Measurements from ENCODE around the gene C4BPA.

Gene C4BPA

GRCh38 chr1:207172885-207173284, 68.9 kb downstream of the C4BPA start:
- TF ChIP-seq EZH2phosphoT487 (conservative IDR thresholded peaks at IDR 0.05; ENCODE audit: low read length) (no peak), CTCF (IDR thresholded peaks at IDR 0.05; ENCODE audit: insufficient read depth, low read length, poor library complexity, severe bottlenecking) (no peak)
- H3K4me2 ChIP-seq (ENCODE audit: low read depth, low read length, poor library complexity, severe bottlenecking): no peak overlapping the region
- H3F3A ChIP-seq (ENCODE audit: insufficient read depth): no peaks in the 10 kb centered on the region
- no peak overlapping the region for H3K9ac ChIP-seq (ENCODE audit: low read length)
- no peaks in the 10 kb centered on the region for H3K27me3 ChIP-seq (ENCODE audit: low read length)
- no peaks in the 10 kb centered on the region for H3K9me2 ChIP-seq (replicated peaks; ENCODE audit: insufficient read depth, low read length)
- H3K36me3 ChIP-seq (ENCODE audit: low read length): no peaks in the 10 kb centered on the region
- no peak overlapping the region for H3K27ac ChIP-seq (ENCODE audit: low read depth, low read length)
- no peaks in the 10 kb centered on the region for H3K9me3 ChIP-seq (ENCODE audit: insufficient read depth, low read length)
- H2AFZ ChIP-seq (ENCODE audit: low read depth, low read length, severe bottlenecking): no peak overlapping the region
- H4K20me1 ChIP-seq (ENCODE audit: low read depth, low read length): no peaks in the 10 kb centered on the region
- no peak overlapping the region for H3K4me3 ChIP-seq (ENCODE audit: insufficient read depth, low read length, poor library complexity, severe bottlenecking)
- H3K79me2 ChIP-seq (ENCODE audit: insufficient read depth, low read length): no peaks in the 10 kb centered on the region

GRCh38 chr1:207173396-207173795, 69.4 kb downstream of the C4BPA start:
- Histone ChIP-seq H4K20me1 (ENCODE audit: low read depth, low read length) (no peaks in the 10 kb centered on the region), H3K79me2 (ENCODE audit: insufficient read depth, low read length) (no peaks in the 10 kb centered on the region), H3K27ac (ENCODE audit: low read depth, low read length) (no peak overlapping the region), H3K9ac (ENCODE audit: low read length) (no peak overlapping the region), H3K4me3 (ENCODE audit: insufficient read depth, low read length, poor library complexity, severe bottlenecking) (no peak overlapping the region), H3K9me2 (replicated peaks; ENCODE audit: insufficient read depth, low read length) (no peaks in the 10 kb centered on the region), H3K4me2 (ENCODE audit: low read depth, low read length, poor library complexity, severe bottlenecking) (no peak overlapping the region), H2AFZ (ENCODE audit: low read depth, low read length, severe bottlenecking) (no peak overlapping the region), H3K27me3 (ENCODE audit: low read length) (no peaks in the 10 kb centered on the region), H3K9me3 (ENCODE audit: insufficient read depth, low read length) (no peaks in the 10 kb centered on the region), H3K36me3 (ENCODE audit: low read length) (no peaks in the 10 kb centered on the region), H3F3A (ENCODE audit: insufficient read depth) (no peaks in the 10 kb centered on the region)
- TF ChIP-seq CTCF (IDR thresholded peaks at IDR 0.05; ENCODE audit: insufficient read depth, low read length, poor library complexity, severe bottlenecking): no peak
- no peak for TF ChIP-seq EZH2phosphoT487 (conservative IDR thresholded peaks at IDR 0.05; ENCODE audit: low read length)

- Histone ChIP-seq H2AFZ (ENCODE audit: low read depth, low read length, severe bottlenecking) (no peak overlapping the region), H3K36me3 (ENCODE audit: low read length) (no peaks in the 10 kb centered on the region), H3K27me3 (ENCODE audit: low read length) (no peaks in the 10 kb centered on the region), H4K20me1 (ENCODE audit: low read depth, low read length) (no peaks in the 10 kb centered on the region), H3K4me2 (ENCODE audit: low read depth, low read length, poor library complexity, severe bottlenecking) (no peak overlapping the region), H3K9me3 (ENCODE audit: insufficient read depth, low read length) (no peaks in the 10 kb centered on the region), H3K9me2 (replicated peaks; ENCODE audit: insufficient read depth, low read length) (no peaks in the 10 kb centered on the region), H3K27ac (ENCODE audit: low read depth, low read length) (no peak overlapping the region), H3K79me2 (ENCODE audit: insufficient read depth, low read length) (no peaks in the 10 kb centered on the region), H3K4me3 (ENCODE audit: insufficient read depth, low read length, poor library complexity, severe bottlenecking) (no peak overlapping the region), H3K9ac (ENCODE audit: low read length) (no peak overlapping the region), H3F3A (ENCODE audit: insufficient read depth) (no peaks in the 10 kb centered on the region)
- no peak for TF ChIP-seq CTCF (IDR thresholded peaks at IDR 0.05; ENCODE audit: insufficient read depth, low read length, poor library complexity, severe bottlenecking)
Observed at GRCh38 chr1:207174913-207175312, 70.9 kb downstream of the C4BPA start.

GRCh38 chr1:207179036-207179435, 75.0 kb downstream of the C4BPA start:
- Histone ChIP-seq H3K9me2 (replicated peaks; ENCODE audit: insufficient read depth, low read length) (no peaks in the 10 kb centered on the region), H3K79me2 (ENCODE audit: insufficient read depth, low read length) (no peaks in the 10 kb centered on the region), H3K27me3 (ENCODE audit: low read length) (no peaks in the 10 kb centered on the region), H3K4me2 (ENCODE audit: low read depth, low read length, poor library complexity, severe bottlenecking) (no peak overlapping the region), H3K36me3 (ENCODE audit: low read length) (no peaks in the 10 kb centered on the region), H3K9ac (ENCODE audit: low read length) (no peak overlapping the region), H4K20me1 (ENCODE audit: low read depth, low read length) (no peaks in the 10 kb centered on the region), H3K27ac (ENCODE audit: low read depth, low read length) (no peak overlapping the region), H3F3A (ENCODE audit: insufficient read depth) (no peaks in the 10 kb centered on the region), H2AFZ (ENCODE audit: low read depth, low read length, severe bottlenecking) (no peak overlapping the region), H3K9me3 (ENCODE audit: insufficient read depth, low read length) (no peaks in the 10 kb centered on the region), H3K4me3 (ENCODE audit: insufficient read depth, low read length, poor library complexity, severe bottlenecking) (no peak overlapping the region)
- TF ChIP-seq EZH2phosphoT487 (conservative IDR thresholded peaks at IDR 0.05; ENCODE audit: low read length) (no peak), CTCF (IDR thresholded peaks at IDR 0.05; ENCODE audit: insufficient read depth, low read length, poor library complexity, severe bottlenecking) (no peak)
